ENCODE results near the gene TSGA10IP.

The TSGA10IP gene

DNA sequence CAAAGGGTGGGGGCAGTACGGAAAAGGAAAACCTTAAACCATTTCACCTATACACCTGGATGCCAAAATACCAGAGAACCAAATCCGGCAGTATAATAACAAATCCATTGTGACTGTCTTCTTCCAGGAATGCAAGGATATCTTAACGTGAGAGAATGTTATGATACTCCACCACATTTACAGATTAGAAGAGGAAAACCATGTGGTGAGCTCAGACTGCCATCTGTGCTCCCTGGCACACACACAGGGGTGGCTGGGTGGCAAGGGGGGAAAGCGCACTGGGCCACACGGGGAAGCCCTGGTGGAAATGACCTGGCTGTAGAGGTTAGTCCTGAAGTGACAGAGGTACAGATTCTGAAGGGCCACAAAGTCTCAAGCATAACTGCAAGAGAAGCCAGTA lies 46.8 kb downstream of the TSGA10IP start:
- H3K4me1 ChIP-seq, result no peaks in the 10 kb centered on the region
- TF ChIP-seq, protein P1, sequence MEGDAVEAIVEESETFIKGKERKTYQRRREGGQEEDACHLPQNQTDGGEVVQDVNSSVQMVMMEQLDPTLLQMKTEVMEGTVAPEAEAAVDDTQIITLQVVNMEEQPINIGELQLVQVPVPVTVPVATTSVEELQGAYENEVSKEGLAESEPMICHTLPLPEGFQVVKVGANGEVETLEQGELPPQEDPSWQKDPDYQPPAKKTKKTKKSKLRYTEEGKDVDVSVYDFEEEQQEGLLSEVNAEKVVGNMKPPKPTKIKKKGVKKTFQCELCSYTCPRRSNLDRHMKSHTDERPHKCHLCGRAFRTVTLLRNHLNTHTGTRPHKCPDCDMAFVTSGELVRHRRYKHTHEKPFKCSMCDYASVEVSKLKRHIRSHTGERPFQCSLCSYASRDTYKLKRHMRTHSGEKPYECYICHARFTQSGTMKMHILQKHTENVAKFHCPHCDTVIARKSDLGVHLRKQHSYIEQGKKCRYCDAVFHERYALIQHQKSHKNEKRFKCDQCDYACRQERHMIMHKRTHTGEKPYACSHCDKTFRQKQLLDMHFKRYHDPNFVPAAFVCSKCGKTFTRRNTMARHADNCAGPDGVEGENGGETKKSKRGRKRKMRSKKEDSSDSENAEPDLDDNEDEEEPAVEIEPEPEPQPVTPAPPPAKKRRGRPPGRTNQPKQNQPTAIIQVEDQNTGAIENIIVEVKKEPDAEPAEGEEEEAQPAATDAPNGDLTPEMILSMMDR (IDR thresholded peaks at IDR 0.05), result no peak
- no peak overlapping the region for H3K27ac ChIP-seq
- no peak for DNase-seq
- peaks cover 1 to 9% (median 4%) of the 10 kb centered on the region in 3 donors for H3K36me3 ChIP-seq
- H3K4me3 ChIP-seq, result no peak overlapping the region
- no peaks in the 10 kb centered on the region for H3K9me3 ChIP-seq
- no peaks in the 10 kb centered on the region for H3K27me3 ChIP-seq
- intact Hi-C loops (cut with DNase I; ENCODE audit: low total_unique reads), result no loop called here

DNA sequence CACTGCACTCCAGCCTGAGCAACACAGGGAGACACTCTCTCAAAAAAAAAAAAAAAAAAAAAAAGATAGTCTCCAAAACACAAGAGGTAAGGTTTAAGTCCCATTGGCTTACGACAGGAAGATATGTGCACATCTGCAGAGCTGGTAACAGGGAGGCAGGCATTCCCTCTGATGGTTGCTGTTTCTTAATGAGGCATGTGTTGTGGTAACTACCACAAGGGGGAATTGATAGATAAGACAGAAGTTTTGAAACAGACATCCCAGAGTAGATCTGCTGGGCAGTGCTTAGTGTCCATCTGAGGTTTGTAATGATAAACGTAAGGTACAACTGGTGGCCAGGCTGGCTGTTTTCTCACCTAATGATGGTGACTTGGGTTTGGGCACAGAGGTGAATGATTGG lies 52.0 kb downstream of the TSGA10IP start:
- H3K4me1 ChIP-seq, result peaks cover 0 to 21% (median 12%) of the 10 kb centered on the region in 4 donors
- intact Hi-C loops (cut with DNase I; ENCODE audit: low total_unique reads), result no loop called here
- TF ChIP-seq, protein P1 (IDR thresholded peaks at IDR 0.05), result no peak
- no peaks in the 10 kb centered on the region for H3K27me3 ChIP-seq
- H3K9me3 ChIP-seq, result no peaks in the 10 kb centered on the region
- H3K4me3 ChIP-seq, result no peak overlapping the region
- H3K36me3 ChIP-seq, result peaks cover 31 to 42% (median 37%) of the 10 kb centered on the region in 3 donors
- no peak for DNase-seq
- H3K27ac ChIP-seq, result no peak overlapping the region

DNA sequence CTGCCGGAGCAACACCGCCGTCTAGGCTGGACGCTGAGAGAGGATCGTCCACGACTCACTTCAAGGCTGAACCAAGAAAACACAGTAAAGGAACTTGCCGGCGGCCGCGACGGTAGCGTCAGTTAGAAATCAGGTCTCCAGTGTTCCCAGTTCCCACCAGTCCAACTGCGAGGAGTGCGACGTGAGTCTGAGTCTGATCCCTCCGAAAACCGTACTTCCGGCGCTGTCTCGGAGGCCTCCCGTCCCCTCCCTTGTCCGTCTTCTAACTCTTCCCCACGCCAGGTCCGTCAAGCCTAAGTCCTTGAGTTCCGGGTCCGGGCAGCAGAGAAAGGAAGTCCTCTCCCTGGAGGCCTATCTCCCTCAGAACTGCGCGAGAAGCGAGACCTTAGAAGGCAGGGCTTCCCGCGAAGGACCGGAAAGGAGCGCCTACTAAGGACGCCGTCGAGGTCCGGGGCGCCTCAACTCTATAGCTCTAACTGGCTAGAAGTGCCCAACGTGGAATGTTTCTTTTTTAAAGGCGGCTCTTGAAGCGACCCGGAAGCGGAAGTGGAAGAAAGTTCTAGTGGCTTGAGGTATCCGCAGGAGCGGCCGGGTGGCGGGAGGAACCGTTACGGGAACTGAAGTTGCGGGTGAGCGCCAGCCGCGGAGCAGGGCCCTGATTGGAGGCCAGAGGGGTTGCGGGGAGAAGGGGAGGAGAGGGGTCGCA lies 56.8 kb downstream of the TSGA10IP start, which contains the start of the genes BANF1 and EIF1AD:
TSS of gene BANF1 (plus strand) at position 562 of the 706 bp plus-strand sequence. CDS start 748 bp downstream, outside the sequence.
TSS of gene EIF1AD (minus strand) at position 216 of the 706 bp plus-strand sequence. CDS start 1,768 bp downstream, outside the sequence.
- Histone ChIP-seq H3K4me3 (peak within 1 kb of the TSS; percentile 83 to 84), H3K9me3 (no peaks in the 10 kb centered on the region), H3K36me3 (peaks cover 38 to 65% (median 47%) of the 10 kb centered on the region in 3 donors), H3K4me1 (peaks cover 0 to 33% (median 21%) of the 10 kb centered on the region in 4 donors), H3K27ac (peak within 1 kb of the TSS; percentile 87 to 93), H3K27me3 (no peaks in the 10 kb centered on the region)
- TF ChIP-seq, protein P1 (IDR thresholded peaks at IDR 0.05), result no peak
- DNase-seq, result peak; percentile 92 to 96
- intact Hi-C loops (cut with DNase I; ENCODE audit: low total_unique reads), result loop anchor here (1.0 to 5.0 kb wide), 2 partner anchors 19 to 40 kb away; partner anchors contain the start of gene SART1

DNA sequence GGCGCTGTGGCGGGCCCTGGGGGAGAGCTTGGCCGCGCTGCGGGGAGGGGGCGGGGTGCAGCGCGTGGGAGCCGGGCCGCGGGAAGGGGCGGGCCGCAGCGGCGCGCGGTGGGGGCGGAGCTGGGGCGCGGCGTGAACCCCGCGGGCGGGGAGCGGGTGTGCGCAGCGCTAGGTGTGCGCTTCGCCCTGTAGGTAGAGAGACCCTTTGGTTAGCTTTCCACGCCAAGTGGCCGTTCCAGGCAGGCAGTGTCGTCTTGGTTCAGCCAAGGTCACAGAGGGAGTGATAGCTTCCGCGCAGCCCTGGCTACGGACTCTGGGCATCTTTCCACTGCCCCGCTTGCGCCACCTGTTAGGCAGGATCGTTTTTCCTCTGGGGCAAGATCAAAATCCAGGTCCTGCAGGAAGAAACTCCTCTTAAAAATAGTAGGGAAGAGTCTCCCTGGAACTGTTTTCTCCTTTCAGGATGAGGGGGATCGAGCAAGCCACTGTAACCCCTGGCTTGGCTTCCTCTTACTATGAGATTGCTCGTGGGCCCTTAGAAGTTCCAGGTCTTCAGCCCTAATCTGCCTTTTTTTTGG lies 57.5 kb downstream of the TSGA10IP start:
- TF ChIP-seq, protein P1 (IDR thresholded peaks at IDR 0.05), result no peak
- Histone ChIP-seq H3K36me3 (peaks cover 32 to 59% (median 41%) of the 10 kb centered on the region in 3 donors), H3K9me3 (no peaks in the 10 kb centered on the region), H3K27me3 (no peaks in the 10 kb centered on the region), H3K4me1 (peaks cover 0 to 33% (median 21%) of the 10 kb centered on the region in 4 donors), H3K27ac (peak overlapping the region; percentile 87 to 93), H3K4me3 (peak overlapping the region; percentile 83 to 84)
- intact Hi-C loops (cut with DNase I; ENCODE audit: low total_unique reads), result loop anchor here (5.0 kb wide), 1 partner anchor 40 kb away; the partner anchor contains the start of gene SART1
- peak; percentile 48 to 80 for DNase-seq

DNA sequence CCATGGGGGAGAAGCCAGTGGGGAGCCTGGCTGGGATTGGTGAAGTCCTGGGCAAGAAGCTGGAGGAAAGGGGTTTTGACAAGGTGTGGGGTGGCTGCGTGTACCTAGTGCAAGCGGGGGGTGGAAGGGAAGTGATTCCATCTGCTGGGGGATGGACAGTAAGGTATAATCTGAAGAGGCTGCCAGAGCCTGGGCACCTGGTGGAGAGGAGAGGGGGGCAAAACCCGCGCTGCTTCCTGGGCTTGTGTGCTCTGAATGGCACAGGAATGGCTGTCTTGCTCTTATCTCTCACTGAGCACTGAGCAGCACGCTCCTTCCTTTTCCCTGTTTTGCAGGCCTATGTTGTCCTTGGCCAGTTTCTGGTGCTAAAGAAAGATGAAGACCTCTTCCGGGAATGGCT lies 58.0 kb downstream of the TSGA10IP start:
- TF ChIP-seq, protein P1 (IDR thresholded peaks at IDR 0.05), result no peak
- intact Hi-C loops (cut with DNase I; ENCODE audit: low total_unique reads), result loop anchor here (5.0 kb wide), 1 partner anchor 41 kb away; the partner anchor contains the start of gene SART1
- Histone ChIP-seq H3K4me3 (peak overlapping the region; percentile 83 to 84), H3K27me3 (no peaks in the 10 kb centered on the region), H3K9me3 (no peaks in the 10 kb centered on the region), H3K27ac (peak overlapping the region; percentile 87 to 93), H3K36me3 (peaks cover 26 to 53% (median 35%) of the 10 kb centered on the region in 3 donors), H3K4me1 (peaks cover 0 to 33% (median 21%) of the 10 kb centered on the region in 4 donors)
- DNase-seq, result no peak
